HG02870 (cell line): ENCODE data around the gene SLC2A13.

Source experiments
- ATAC-seq: cut with Tn5 transposase; IDR thresholded peaks from one replicate; pipeline ENCODE4 v1.9.1; 2021; ENCODE audit warnings: mild to moderate bottlenecking, moderate library complexity; ENCODE audit not compliant: unreplicated experiment

Gene SLC2A13

DNA sequence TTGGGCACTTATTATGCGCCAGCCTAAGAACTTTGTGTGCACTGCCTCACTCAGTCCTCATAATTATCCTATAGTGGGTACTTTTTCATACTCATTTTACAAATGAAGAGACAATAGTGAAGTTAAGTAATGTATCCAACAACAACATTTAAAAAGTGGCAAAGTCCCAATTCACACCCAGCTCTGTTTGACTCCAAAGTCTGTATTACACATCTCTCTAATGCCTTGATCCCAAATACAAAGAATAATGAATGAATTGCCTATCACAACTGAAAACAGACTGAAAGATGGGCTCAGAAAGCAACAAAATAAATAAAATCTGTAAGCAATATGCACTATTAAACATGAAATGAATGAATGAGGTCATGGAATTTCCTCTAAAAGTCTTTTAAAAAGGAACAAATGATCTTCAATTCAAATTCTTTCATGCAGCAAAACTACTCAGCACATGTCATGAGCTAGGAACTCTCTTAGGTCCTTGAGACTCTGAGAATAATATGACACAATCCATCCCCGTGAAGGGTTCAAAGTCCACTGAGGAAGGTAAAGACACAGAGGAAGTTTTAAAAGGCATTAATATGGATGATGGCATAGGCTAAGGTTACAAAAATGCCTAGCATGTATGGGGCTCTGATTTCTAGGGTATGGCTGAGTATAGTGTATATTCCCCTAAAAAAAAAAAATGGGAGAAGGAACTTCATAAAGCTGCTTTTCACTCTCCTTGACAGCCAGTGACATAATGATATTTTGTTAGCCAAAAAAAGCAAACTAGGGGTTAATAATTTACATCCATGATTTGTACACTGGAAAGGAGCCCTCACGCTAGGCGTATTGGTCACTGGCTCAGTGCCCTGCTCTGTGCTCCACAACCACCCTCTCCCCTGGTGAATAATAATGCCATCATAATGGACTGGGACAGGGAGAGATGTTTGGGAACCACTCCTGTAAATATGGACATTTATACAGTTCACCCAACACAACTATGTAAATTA lies 103.4 kb downstream of the SLC2A13 start:
- ATAC-seq = no peak

DNA sequence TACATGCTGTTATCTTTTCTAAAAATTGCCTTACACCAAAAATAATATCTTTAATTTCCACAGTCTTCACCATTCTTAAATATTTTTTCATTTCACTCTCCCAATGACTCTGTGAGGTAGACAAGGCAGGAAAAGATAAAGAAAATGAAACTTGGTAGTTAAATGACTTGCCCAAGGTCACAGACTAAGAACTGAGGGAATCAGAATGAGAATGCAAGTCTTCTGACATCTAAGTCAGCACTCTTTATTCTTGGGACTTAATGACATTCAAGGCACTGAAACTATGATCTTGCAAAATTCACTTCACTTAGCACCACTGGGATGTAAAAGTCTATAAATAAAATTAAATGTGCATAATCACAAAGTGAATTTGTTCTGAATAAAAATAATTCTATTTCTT lies 104.5 kb downstream of the SLC2A13 start:
- no peak for ATAC-seq

DNA sequence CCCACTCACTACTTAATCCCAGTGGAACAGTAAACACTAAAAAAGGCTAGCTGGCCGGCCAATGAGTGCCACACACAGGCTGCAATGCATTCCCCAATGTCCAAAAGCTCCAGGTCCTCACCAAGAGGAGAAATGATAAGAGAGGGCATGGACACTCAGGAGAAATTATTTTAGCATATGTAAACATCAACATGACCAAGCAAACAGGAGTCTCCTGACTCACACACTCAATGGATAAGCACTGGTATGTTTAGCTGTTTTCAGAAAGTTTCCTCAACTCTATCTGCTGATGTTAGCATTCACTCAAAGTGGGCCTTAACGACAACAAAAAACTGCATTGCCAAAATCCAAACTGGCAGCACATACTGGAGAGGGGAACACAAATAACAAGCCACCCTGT lies 105.0 kb downstream of the SLC2A13 start:
- no peak for ATAC-seq

GRCh38 chr12:39993268-39993667 lies 112.6 kb downstream of the SLC2A13 start:
- ATAC-seq = no peak

- ATAC-seq = peak; percentile 96
Measured at GRCh38 chr12:39990122-39991101, 115.5 kb downstream of the SLC2A13 start.

GRCh38 chr12:39989501-39989900 lies 116.4 kb downstream of the SLC2A13 start:
- ATAC-seq = no peak

GRCh38 chr12:39988574-39988973 lies 117.3 kb downstream of the SLC2A13 start:
- no peak for ATAC-seq

GRCh38 chr12:39986674-39987073 lies 119.2 kb downstream of the SLC2A13 start:
- ATAC-seq = no peak

DNA sequence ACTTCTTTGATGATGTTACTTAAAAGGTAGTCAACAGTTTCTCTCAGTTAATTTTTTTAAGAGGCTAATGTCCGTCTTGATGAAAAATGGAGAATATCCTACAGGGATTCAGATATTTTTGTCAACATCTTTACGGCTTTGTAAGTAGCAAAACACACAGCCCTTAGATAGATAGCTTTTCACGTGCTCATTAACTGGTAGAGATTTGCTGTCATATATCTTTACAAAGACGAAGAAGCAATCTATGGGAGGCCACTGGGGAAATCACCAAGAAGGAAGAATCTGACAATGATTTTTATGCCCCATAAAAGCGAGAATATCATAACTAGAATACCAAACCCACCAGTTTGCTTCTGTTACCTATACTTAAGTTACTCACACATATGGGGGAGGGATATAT lies 121.2 kb downstream of the SLC2A13 start:
- ATAC-seq = no peak

- no peak for ATAC-seq
Measured at GRCh38 chr12:39975374-39975918, 130.4 kb downstream of the SLC2A13 start.

- ATAC-seq = no peak
Measured at GRCh38 chr12:39972119-39972518, 133.8 kb downstream of the SLC2A13 start.

GRCh38 chr12:39971348-39971747 lies 134.5 kb downstream of the SLC2A13 start:
- no peak for ATAC-seq

DNA sequence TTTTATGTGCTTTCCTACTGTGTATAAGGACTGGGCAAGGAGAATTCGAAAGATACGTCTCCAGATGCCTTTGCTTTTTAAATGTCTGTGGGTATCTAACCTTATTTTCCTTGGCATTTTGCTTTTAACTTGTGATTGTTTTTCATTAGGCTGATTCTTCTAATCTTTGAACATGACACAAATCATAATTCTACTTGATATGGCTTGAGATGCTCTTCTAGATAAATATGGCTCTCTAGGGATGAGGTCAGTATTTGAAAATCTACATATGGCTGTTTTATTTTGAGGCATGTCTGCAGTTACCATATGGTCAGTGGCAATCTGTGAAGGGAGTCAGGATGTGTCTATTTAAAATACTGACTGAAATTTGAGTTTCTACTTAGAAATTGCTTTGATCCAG lies 139.2 kb downstream of the SLC2A13 start:
- ATAC-seq = no peak

- no peak for ATAC-seq
Measured at GRCh38 chr12:39966256-39966655, 139.6 kb downstream of the SLC2A13 start.

GRCh38 chr12:39959467-39959866 lies 146.4 kb downstream of the SLC2A13 start:
- ATAC-seq = no peak

GRCh38 chr12:39959031-39959430 lies 146.8 kb downstream of the SLC2A13 start:
- ATAC-seq = no peak

- no peak for ATAC-seq
Measured at GRCh38 chr12:39958377-39958776, 147.5 kb downstream of the SLC2A13 start.

- no peak for ATAC-seq
Measured at GRCh38 chr12:39956725-39957124, 149.2 kb downstream of the SLC2A13 start.

- ATAC-seq = no peak
Measured at GRCh38 chr12:39946361-39947280, 159.3 kb downstream of the SLC2A13 start.

- no peak for ATAC-seq
Measured at GRCh38 chr12:39937119-39937518, 168.8 kb downstream of the SLC2A13 start.
